ENCODE results near the gene ZBTB16. TPM values are rescaled to one million over a fixed set of nuclear protein-coding genes. Genes with fewer than 3 reads are reported as not detected.

ZBTB16 gene
- polyA plus RNA-seq, 1 experiment: not detected

DNA sequence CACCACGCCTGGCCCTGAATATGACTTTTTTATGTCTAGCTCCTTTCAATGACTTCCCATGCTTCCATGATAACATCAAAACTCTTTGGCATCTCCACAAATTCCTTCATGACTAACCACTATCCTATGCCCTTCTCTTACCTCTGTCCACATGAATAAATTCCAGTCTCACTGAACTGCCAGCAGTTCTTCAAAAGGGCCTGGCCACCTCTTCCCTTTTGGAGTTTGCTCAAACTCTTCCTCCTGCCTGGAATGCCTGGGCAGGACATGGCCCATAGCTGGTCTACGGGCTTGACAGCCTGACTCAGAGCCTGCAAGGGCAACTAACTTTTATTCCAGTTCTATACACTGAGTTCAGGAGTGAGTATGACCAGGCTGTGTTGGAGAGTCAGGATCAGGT, 41.8 kb upstream of the ZBTB16 start:
- Histone ChIP-seq H3K4me3 (ENCODE audit: low read depth, low read length) (no peak overlapping the region), H3K27me3 (ENCODE audit: control insufficient read depth, insufficient read depth, low read length) (no peaks in the 10 kb centered on the region), H3K36me3 (ENCODE audit: control insufficient read depth, insufficient read depth, low read length) (no peaks in the 10 kb centered on the region)
- ChIA-PET POLR2A (no interaction called here), CTCF (interaction anchor here (1.0 to 3.7 kb wide), 2 partner anchors 176 to 244 kb away, joined by 3 to 16 read pairs; no protein-coding TSS in a partner anchor)
- TF ChIP-seq, protein P1, sequence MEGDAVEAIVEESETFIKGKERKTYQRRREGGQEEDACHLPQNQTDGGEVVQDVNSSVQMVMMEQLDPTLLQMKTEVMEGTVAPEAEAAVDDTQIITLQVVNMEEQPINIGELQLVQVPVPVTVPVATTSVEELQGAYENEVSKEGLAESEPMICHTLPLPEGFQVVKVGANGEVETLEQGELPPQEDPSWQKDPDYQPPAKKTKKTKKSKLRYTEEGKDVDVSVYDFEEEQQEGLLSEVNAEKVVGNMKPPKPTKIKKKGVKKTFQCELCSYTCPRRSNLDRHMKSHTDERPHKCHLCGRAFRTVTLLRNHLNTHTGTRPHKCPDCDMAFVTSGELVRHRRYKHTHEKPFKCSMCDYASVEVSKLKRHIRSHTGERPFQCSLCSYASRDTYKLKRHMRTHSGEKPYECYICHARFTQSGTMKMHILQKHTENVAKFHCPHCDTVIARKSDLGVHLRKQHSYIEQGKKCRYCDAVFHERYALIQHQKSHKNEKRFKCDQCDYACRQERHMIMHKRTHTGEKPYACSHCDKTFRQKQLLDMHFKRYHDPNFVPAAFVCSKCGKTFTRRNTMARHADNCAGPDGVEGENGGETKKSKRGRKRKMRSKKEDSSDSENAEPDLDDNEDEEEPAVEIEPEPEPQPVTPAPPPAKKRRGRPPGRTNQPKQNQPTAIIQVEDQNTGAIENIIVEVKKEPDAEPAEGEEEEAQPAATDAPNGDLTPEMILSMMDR (IDR thresholded peaks at IDR 0.05; ENCODE audit: insufficient read depth, low read depth, low read length): no peak
- DNase-seq (ENCODE audit: low read depth): no peak

- ChIA-PET CTCF (interaction anchor here (1.8 to 3.7 kb wide), 2 partner anchors 8 to 243 kb away, joined by 5 to 16 read pairs; no protein-coding TSS in a partner anchor), POLR2A (no interaction called here)
- no peaks in the 10 kb centered on the region for H3K36me3 ChIP-seq (ENCODE audit: control insufficient read depth, insufficient read depth, low read length)
- TF ChIP-seq, protein P1 (IDR thresholded peaks at IDR 0.05; ENCODE audit: insufficient read depth, low read depth, low read length): no peak
- DNase-seq (ENCODE audit: low read depth): no peak
- no peaks in the 10 kb centered on the region for H3K27me3 ChIP-seq (ENCODE audit: control insufficient read depth, insufficient read depth, low read length)
- H3K4me3 ChIP-seq (ENCODE audit: low read depth, low read length): no peak overlapping the region
These were observed 40.5 kb upstream of the ZBTB16 start for GRCh38 chr11:114019046-114019445.

GRCh38 chr11:114019574-114019973, 39.9 kb upstream of the ZBTB16 start:
- Histone ChIP-seq H3K4me3 (ENCODE audit: low read depth, low read length) (no peak overlapping the region), H3K27me3 (ENCODE audit: control insufficient read depth, insufficient read depth, low read length) (no peaks in the 10 kb centered on the region), H3K36me3 (ENCODE audit: control insufficient read depth, insufficient read depth, low read length) (no peaks in the 10 kb centered on the region)
- CTCF ChIA-PET: interaction anchor here (1.8 to 3.7 kb wide), 2 partner anchors 8 to 242 kb away, joined by 5 to 16 read pairs; no protein-coding TSS in a partner anchor
- TF ChIP-seq, protein P1 (IDR thresholded peaks at IDR 0.05; ENCODE audit: insufficient read depth, low read depth, low read length): no peak
- POLR2A ChIA-PET: no interaction called here
- DNase-seq (ENCODE audit: low read depth): no peak

DNA sequence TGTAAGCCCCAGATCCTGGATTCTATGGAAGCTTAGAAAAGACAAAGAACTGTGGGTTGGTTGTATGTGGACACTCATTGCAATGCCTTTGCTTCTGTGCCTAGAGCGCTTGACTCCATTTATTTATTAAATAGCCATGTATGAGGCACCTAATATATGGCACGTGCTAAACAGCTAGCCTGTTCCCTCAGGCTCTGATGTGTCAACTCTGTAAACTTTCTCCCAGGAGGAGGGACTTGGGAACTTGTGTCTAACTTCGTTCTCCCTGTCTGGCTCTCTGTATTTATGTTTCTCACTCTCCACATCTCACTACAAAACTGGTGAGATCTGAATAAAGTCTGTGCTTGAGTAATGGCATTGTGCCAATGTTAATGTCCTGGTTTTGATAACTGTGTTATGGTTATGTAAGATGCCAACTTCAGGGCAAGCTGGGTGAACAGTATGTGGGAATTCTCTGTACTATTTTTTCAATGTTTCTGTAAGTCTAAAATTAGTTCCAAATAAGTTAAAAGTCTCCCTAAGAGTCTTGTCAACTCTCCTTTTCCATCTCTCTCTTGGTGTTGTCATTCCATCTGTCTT, 34.1 kb upstream of the ZBTB16 start:
- POLR2A ChIA-PET: no interaction called here
- Histone ChIP-seq H3K4me3 (ENCODE audit: low read depth, low read length) (no peak overlapping the region), H3K36me3 (ENCODE audit: control insufficient read depth, insufficient read depth, low read length) (no peaks in the 10 kb centered on the region), H3K27me3 (ENCODE audit: control insufficient read depth, insufficient read depth, low read length) (peaks cover 8% of the 10 kb centered on the region)
- DNase-seq (ENCODE audit: low read depth): no peak
- TF ChIP-seq, protein P1 (IDR thresholded peaks at IDR 0.05; ENCODE audit: insufficient read depth, low read depth, low read length): no peak
- CTCF ChIA-PET: interaction anchor here (0.7 to 8.6 kb wide), 3 partner anchors 8 to 236 kb away, joined by 3 to 88 read pairs (median 7); no protein-coding TSS in a partner anchor

DNA sequence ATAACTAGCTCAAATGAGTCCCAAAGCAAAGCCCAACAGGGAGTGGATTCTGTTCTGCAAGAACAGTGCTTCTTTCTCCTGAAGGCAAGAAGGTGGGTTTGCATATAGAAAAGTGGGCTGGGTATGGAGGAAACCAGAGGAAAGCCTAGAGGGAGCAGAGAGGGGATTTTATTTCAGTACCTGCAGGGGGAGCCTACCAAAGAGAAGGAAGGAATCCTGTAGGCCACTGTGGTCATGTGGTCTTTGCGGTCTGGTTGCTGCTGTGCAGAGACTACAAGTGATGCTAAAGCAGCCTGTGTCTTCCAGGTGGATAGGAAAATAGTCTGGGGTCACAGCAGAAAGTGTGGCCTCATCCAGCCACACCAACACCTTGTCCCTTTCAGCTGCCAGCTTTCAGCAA, 33.2 kb upstream of the ZBTB16 start:
- ChIA-PET POLR2A (no interaction called here), CTCF (interaction anchor here (2.1 to 8.6 kb wide), 3 partner anchors 7 to 235 kb away, joined by 5 to 88 read pairs (median 7); no protein-coding TSS in a partner anchor)
- no peak for DNase-seq (ENCODE audit: low read depth)
- Histone ChIP-seq H3K36me3 (ENCODE audit: control insufficient read depth, insufficient read depth, low read length) (no peaks in the 10 kb centered on the region), H3K4me3 (ENCODE audit: low read depth, low read length) (no peak overlapping the region), H3K27me3 (ENCODE audit: control insufficient read depth, insufficient read depth, low read length) (peaks cover 8% of the 10 kb centered on the region)
- TF ChIP-seq, protein P1 (IDR thresholded peaks at IDR 0.05; ENCODE audit: insufficient read depth, low read depth, low read length): no peak
